ENCODE data around the gene DGUOK.
"Not testable (repeated sequence)": the region's sequence is repeated elsewhere in the genome, so short reads cannot be mapped to it uniquely, and the experiment has no call there.

DGUOK gene

GRCh38 chr2:73902284-73902683, 24.4 kb upstream of the DGUOK start:
- DNase-seq, result no peak

- DNase-seq, result no peak
These were observed 23.4 kb upstream of the DGUOK start for GRCh38 chr2:73903313-73903712.

DNA sequence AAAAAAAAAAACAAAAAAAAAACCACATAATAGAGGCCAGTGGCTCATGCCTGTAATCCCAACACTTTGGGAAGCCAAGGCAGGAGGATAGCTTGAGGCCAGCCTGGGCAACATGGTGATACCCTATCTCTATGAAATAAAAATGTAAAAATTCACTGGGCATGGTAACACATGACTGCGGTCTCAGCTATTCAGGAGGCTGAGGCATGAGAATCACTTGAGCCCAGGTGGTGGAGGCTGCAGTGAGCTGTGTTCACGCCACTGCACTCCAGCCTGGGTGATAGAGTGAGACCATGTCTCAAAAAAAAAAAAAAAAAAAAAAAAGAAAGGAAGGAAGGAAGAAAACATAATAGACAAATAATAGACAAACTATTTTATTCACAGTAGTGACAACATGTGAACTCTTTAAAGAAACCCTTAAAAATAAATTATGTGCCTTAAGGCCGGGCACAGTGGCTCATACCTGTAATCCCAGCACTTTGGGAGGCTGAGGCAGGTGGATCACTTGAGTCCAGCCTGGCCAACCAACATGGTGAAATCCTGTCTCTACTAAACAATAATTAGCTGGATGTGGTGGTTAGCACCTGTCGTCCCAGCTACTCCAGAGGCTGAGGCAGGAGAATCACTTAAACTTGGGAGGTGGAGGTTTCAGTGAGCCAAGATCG, 22.6 kb upstream of the DGUOK start:
- not testable (repeated sequence) for DNase-seq

- no peak for DNase-seq
These were observed 21.7 kb upstream of the DGUOK start for GRCh38 chr2:73904952-73905351.

DNA sequence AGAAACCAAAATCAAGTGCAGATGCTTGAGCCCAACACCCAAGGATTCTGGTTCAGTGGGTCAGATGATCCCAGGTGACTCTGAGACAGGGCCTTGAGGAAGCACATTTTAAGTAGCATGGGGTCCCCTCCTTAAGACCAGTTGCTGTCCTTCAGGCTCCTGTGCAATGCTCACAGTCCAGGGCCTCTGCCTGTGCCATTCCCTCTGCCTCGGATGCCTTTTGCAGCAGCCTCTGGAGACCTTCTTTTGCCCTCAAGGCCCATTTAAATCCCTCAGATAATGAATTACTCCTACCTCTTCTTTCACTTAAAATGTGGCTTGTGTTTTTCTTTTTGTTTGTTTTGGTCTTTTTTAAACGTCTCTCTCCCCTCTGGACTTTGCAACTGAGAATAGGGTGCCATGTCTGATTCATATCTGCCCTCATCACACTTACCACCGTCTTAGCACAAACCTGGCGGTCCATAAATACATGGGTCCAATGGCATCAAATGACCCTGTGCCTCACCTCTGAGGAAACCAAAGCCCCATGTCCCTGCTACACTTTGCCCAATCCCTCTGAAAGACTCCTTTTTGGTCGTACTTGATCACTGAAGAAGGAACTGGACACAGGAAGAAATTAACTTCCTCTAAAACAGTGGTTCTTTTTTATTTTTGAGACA, 19.7 kb upstream of the DGUOK start:
- DNase-seq, result no peak

- DNase-seq, result no peak
These were observed 18.7 kb upstream of the DGUOK start for GRCh38 chr2:73907840-73908452.

- no peak for DNase-seq
These were observed 17.7 kb upstream of the DGUOK start for GRCh38 chr2:73908689-73909652.

GRCh38 chr2:73910873-73911547, 15.7 kb upstream of the DGUOK start:
- DNase-seq, result no peak

GRCh38 chr2:73911548-73912208, 15.0 kb upstream of the DGUOK start:
- no peak for DNase-seq

DNA sequence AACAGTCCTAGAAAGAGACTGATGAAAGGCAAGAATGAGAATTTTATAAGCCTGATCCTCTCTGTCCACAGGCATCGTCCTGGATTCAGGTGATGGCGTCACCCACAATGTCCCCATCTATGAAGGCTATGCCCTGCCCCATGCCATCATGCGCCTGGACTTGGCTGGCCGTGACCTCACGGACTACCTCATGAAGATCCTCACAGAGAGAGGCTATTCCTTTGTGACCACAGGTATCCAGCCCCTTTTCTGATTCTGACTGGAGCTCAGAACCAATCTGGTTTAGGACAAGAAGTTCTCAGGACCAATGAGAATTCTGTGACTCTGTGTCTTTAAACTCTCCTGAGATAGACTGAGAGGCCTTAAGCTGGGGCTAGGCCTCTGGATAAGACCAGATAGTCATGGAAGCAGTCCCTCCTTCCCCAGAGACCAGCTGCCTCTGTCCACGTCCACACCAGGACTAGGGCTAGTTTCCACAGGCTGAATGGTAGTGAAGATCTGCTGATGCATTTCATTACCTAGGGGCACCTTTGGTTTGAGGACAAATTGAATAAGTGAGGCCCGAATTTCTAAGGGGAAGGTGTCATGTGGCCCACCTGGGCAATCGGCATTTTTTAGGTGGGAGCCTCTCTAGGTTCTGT, 13.1 kb upstream of the DGUOK start:
- no peak for DNase-seq

DNA sequence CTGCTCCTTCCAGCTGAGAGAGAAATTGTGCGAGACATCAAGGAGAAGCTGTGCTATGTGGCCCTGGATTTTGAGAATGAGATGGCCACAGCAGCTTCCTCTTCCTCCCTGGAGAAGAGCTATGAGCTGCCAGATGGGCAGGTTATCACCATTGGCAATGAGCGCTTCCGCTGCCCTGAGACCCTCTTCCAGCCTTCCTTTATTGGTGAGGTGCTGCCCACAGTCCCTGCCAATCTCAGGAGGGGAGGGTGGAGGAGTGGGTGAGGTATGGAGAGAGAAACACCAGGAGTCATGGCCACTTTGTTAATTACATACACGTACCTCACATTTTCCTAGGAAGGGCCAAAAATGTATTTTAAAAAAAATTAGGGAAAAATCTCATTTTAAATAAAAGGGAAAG, 12.0 kb upstream of the DGUOK start:
- no peak for DNase-seq

GRCh38 chr2:73915437-73915993, 11.2 kb upstream of the DGUOK start:
- no peak for DNase-seq

DNA sequence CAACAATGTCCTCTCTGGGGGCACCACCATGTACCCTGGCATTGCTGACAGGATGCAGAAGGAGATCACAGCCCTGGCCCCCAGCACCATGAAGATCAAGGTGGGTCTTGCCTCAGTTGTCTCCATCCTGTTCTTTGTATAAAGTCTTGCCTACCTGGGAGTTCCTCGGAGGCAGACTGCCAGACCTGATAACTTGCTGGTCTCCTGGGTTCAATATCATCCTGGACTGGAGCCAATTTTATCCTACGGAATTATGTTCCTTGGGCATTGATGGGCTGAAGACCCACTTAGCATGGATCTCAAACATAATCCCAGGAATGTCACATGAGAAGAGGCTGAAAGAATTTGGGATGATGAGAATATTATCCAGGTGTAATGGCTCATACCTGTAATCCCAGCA, 10.0 kb upstream of the DGUOK start:
- DNase-seq, result no peak

- DNase-seq, result no peak
These were observed 9.4 kb upstream of the DGUOK start for GRCh38 chr2:73917296-73917695.

GRCh38 chr2:73917696-73918207, 8.9 kb upstream of the DGUOK start:
- DNase-seq, result no peak

GRCh38 chr2:73918856-73919255, 7.8 kb upstream of the DGUOK start:
- DNase-seq, result no peak

DNA sequence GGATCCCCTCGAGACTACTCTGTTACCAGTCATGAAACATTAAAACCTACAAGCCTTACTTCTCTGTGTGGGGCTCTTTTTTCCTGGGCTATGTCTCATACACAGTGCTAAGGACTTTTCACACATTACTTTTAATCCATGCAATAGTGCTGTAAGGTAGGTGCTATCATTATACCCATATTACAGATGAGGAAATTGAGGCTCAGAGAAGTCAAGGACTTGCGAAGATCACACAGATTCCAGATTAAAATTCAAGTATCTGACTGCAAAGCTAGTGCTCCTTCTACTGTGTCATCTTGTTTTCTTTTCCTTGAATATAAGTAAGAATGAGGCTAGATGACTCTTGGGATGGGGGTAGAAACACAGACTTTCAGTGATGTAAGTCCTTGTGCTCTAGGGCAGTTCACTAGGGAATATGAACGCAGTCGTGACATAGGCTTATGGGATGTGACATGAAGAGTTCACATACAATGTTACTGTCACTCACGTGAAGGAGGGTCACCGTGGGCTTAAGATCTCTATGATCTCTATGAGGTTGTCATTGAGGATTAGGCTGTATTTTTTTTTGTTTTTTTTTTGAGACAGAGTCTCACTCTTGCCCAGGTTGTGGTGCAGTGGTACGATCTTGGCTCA, 7.0 kb upstream of the DGUOK start:
- no peak for DNase-seq

GRCh38 chr2:73920577-73921545, 5.8 kb upstream of the DGUOK start:
- peak; percentile 53 for DNase-seq

DNA sequence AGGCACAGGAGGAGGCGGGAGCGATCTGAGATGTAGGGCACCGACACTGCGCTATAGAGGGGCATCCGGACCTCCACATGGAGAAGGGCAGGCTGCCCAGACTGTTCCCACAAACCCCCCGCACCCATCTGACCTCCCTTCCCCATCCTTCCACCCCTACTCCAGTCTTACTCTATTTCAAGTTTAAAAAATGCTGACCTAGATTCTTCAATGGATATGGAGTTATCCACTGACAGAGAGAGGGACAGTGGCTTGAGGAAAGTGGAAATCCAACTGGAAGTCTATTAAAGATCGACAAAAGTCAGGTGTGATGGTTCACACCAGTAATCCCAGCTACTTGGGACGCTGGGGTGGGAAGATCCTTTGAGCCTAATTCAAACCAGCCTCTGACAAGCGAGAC, 5.1 kb upstream of the DGUOK start:
- DNase-seq, result no peak

All from NCI-H524 treated with DMSO at 0.1 percent for 48 hours (cell line).